HFF-Myc (cell line): ENCODE results near the gene RSBN1L.
"Not testable (repeated sequence)": the region's sequence is repeated elsewhere in the genome, so short reads cannot be mapped to it uniquely, and the experiment has no call there.

Source experiments
- DNase-seq: peaks from one replicate; pipeline ENCODE4 v3.0.0-alpha.2; 2011; ENCODE audit warnings: low read depth; ENCODE audit errors: extremely low read depth
- H3K4me3 ChIP-seq: replicated peaks from 2 replicates; pipeline ENCODE4 v1.5.1; 2011; ENCODE audit warnings: low read depth, mild to moderate bottlenecking, control low read depth, low read length
- CTCF ChIP-seq: IDR thresholded peaks from 2 replicates; pipeline ENCODE4 v1.5.1; 2012; ENCODE audit warnings: mild to moderate bottlenecking, low read depth, low read length, control low read depth; ENCODE audit errors: missing control alignments

Gene RSBN1L

GRCh38 chr7:77778535-77778934 is 82.3 kb downstream of the RSBN1L start:
- no peak for TF ChIP-seq CTCF
- DNase-seq, result no peak
- no peak overlapping the region for H3K4me3 ChIP-seq

DNA sequence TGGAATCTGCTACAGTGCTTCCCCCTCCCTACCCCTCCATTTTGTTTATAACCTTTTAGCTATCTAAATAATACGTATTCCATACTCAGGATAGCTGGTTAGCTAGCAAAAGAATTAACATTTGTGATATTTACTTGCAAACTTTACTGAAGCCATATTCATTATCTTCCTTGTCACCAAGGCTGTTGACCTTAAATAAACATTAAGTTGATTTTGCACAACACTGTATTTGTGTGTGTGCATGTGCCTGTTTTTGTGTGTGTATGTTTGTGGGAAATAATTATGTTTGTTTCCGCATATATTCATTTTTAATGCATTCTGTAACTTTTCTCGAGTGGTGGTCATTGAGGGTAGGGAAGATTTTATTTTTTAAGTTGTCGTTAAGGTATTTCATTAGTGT is 86.1 kb downstream of the RSBN1L start:
- H3K4me3 ChIP-seq, result no peak overlapping the region
- DNase-seq, result no peak
- no peak for TF ChIP-seq CTCF

DNA sequence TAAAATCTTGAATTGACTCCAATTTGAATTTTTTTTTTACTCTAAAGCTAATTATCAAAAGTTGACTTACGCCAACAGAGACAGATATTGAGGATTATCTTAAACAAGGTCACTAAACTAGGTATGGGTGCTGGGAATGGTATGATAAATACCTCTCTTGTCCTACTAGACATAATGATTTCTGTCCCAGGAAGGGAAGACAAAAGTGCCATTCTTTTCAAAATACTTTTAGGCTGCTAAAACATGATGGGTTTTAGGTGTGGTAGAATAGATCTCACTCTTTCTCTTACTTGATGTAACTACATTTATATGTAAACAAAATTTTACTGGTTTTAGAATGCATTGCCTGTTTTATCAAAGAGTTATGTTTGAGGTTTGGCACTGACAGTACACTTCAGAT is 86.9 kb downstream of the RSBN1L start:
- no peak for TF ChIP-seq CTCF
- DNase-seq, result no peak

DNA sequence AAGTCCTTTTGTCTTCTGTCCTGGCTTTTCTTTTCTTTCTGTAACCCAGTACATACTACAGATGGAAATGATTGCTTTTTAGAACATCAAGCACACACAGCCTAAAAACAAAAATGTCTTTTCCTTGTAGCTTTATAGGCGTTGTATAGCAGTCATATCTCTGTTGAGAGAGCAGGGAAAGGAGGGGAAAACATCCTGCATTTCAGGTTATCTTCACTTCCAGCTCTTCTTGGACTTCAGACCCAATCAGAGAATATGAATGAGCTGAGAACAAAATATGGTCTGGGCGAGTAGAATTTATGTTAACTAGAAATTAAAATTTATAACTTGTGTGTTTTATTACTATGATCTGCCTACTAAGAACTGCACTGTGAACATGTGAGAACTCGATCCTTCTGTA is 87.3 kb downstream of the RSBN1L start:
- no peak for DNase-seq
- no peak for TF ChIP-seq CTCF
- H3K4me3 ChIP-seq, result no peak overlapping the region

More for the DNA sequence above, 86.9 kb downstream of the RSBN1L start:
- H3K4me3 ChIP-seq, result no peak overlapping the region

DNA sequence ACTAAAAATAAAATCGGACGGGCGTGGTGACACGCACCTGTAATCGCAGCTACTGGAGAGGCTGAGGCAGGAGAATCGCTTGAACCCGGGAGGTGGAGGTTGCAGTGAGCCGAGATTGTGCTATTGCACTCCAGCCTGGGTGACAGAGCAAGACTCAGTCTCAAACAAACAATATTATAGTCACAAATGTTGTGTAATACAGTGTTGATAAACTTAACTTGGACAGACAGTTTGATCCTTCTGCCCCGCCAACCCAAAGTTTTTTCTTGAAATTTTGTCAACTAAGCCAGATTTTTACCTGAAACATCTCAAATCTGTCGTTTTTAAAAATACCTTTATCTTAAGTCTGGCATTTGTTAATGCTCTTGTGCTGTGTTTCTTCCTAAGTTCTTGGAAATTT is 88.2 kb downstream of the RSBN1L start:
- not testable (repeated sequence) for DNase-seq, H3K4me3 ChIP-seq

- H3K4me3 ChIP-seq, result no peak overlapping the region
- no peak for DNase-seq
- no peak for TF ChIP-seq CTCF
Measured at GRCh38 chr7:77786018-77786417, 89.8 kb downstream of the RSBN1L start.

DNA sequence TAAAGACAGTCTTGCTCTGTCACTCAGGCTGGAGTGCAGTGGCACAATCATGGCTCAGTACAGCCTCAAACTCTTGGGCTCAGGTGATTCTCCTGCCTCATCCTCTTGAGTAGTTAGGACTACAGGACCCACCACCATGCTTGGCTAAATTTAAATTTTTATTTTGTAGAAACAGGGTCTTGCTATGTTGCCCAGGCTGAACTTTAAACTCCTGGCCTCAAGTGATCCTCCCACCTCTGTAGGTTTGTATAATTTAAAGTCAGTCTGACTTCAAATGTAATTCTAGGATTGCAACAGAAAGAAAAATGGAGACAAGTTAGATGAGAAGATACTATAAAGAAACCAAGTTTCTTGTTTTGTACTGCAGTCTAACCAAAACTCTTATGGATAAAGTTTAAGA is 90.5 kb downstream of the RSBN1L start:
- H3K4me3 ChIP-seq, result no peak overlapping the region
- TF ChIP-seq CTCF, result no peak
- DNase-seq, result no peak
